Lung (tissue), 12 donors: Measurements from ENCODE around the gene EDAR. TPM values are rescaled to one million over a fixed set of nuclear protein-coding genes. Genes with fewer than 3 reads are reported as not detected.

Experiments used
- ATAC-seq: fragments of 200-7000 bp; cut with Tn5 transposase; one replicate; pipeline ENCODE4 v1.9.1; 2020; ENCODE audit warnings: moderate number of reproducible peaks; ENCODE audit not compliant: insufficient read depth, low FRiP score
- DNase-seq, 3 donors: peaks; one replicate each; pipeline ENCODE4 v3.0.0-alpha.2; 2013 to 2017
- H3K27ac ChIP-seq, 2 donors: one replicate each; pipeline ENCODE4 v1.5.1; 2013; ENCODE audit warnings: mild to moderate bottlenecking in 2 of 2, moderate library complexity in 2 of 2, control low read depth in 1 of 2, inconsistent platforms in 1 of 2, low read depth in 1 of 2, low read length in 1 of 2
- H3K27me3 ChIP-seq, 3 donors: one replicate each; pipeline ENCODE4 v1.5.1; 2013; ENCODE audit warnings: low read length in 2 of 3; ENCODE audit not compliant: control insufficient read depth in 3 of 3, insufficient read depth in 3 of 3
- H3K36me3 ChIP-seq, 4 donors: one replicate each; pipeline ENCODE4 v1.5.1; 2013; ENCODE audit warnings: low read length in 4 of 4, mild to moderate bottlenecking in 1 of 4, moderate library complexity in 1 of 4; ENCODE audit not compliant: control insufficient read depth in 4 of 4, insufficient read depth in 4 of 4
- H3K4me1 ChIP-seq, 5 donors: one replicate each; pipeline ENCODE4 v1.5.1; 2013; ENCODE audit warnings: low read length in 5 of 5, mild to moderate bottlenecking in 2 of 5, moderate library complexity in 1 of 5; ENCODE audit not compliant: control insufficient read depth in 5 of 5, insufficient read depth in 5 of 5
- H3K4me3 ChIP-seq: one replicate; pipeline ENCODE4 v1.5.1; 2013; ENCODE audit warnings: mild to moderate bottlenecking, control low read depth, moderate library complexity
- H3K9ac ChIP-seq, 2 donors: one replicate each; pipeline ENCODE4 v1.5.1; 2013; ENCODE audit warnings: low read length in 2 of 2, control low read depth in 1 of 2; ENCODE audit not compliant: insufficient read depth in 1 of 2
- H3K9me3 ChIP-seq, 4 donors: one replicate each; pipeline ENCODE4 v1.5.1; 2013; ENCODE audit warnings: low read length in 3 of 4, mild to moderate bottlenecking in 1 of 4, moderate library complexity in 1 of 4; ENCODE audit not compliant: control insufficient read depth in 4 of 4, insufficient read depth in 3 of 4
- WGBS, 2 donors: extraction: QIAGEN DNeasy Blood & Tissue Kit; methylation state at CpG; one replicate each; pipeline ENCODE4 v1.1.7; 2013; 5-methylcytosine and 5-hydroxymethylcytosine counted together
- polyA plus RNA-seq, 2 donors: library from polyadenylated mRNA; stranded (reverse); fragments of 200-250 nt; gene quantifications; one replicate each; pipeline ENCODE4 v1.2.1, GENCODE V29; 2013
- total RNA-seq, 2 donors: library from RNA; depleted of rRNA in 1 of 2; stranded (reverse); fragments of >200 nt in 1 of 2; gene quantifications; one replicate each; pipeline ENCODE4 v1.2.1, GENCODE V29; 2014 to 2021
- TF ChIP-seq, protein P1 (sequence below): IDR thresholded peaks from 2 replicates; pipeline ENCODE4 v1.5.1; 2012; ENCODE audit warnings: mild to moderate bottlenecking; ENCODE audit errors: control extremely low read depth, extremely low read depth
- donor health status: control.
- donor health status: control.
- donor health status: Bipolar disorder and iron deficiency.
- donor health status: healthy.
- donor health status: DM: yes; HTN: yes; CAD: no.

EDAR gene
- total and polyA plus RNA-seq, 4 donors, result 0.02 to 0.37 (median 0.10) TPM; not detected in 1

DNA sequence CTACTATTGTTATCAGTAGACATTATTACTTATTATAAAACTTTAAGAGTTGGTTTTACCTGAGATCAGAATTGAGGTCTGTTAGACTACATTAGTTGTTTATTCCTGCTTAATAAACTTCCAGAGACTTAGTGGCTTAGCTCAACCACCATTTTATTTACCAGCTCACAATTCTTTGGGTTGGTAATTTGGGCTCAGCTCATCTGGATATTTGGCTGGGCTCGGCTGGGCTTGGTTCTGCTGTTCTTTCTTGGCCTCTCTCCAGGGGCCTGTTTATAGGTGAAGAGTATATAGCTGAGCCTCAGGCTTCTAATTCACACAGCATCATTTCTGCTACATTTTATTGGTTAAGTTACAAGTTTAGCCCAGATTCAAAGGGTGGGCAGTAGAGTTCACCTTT is 134.5 kb downstream of the EDAR start:
- TF ChIP-seq, protein P1, sequence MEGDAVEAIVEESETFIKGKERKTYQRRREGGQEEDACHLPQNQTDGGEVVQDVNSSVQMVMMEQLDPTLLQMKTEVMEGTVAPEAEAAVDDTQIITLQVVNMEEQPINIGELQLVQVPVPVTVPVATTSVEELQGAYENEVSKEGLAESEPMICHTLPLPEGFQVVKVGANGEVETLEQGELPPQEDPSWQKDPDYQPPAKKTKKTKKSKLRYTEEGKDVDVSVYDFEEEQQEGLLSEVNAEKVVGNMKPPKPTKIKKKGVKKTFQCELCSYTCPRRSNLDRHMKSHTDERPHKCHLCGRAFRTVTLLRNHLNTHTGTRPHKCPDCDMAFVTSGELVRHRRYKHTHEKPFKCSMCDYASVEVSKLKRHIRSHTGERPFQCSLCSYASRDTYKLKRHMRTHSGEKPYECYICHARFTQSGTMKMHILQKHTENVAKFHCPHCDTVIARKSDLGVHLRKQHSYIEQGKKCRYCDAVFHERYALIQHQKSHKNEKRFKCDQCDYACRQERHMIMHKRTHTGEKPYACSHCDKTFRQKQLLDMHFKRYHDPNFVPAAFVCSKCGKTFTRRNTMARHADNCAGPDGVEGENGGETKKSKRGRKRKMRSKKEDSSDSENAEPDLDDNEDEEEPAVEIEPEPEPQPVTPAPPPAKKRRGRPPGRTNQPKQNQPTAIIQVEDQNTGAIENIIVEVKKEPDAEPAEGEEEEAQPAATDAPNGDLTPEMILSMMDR, result no peak
- whole genome bisulfite sequencing, 2 donors, result 74 to 92% methylated on average over 1 of the region's 1 CpG
- H3K27me3 ChIP-seq, result no peaks in the 10 kb centered on the region
- ATAC-seq (no peak), DNase-seq (no peak)
- H3K27ac ChIP-seq, result no peak overlapping the region
- no peaks in the 10 kb centered on the region for H3K4me1 ChIP-seq
- no peak overlapping the region for H3K9ac ChIP-seq
- H3K4me3 ChIP-seq, result no peak overlapping the region
- peaks cover 0 to 14% (median 4%) of the 10 kb centered on the region in 4 donors for H3K36me3 ChIP-seq
- H3K9me3 ChIP-seq, result no peaks in the 10 kb centered on the region

- no peak for DNase-seq
- no peak for ATAC-seq
- Histone ChIP-seq H3K4me3 (no peak overlapping the region), H3K4me1 (no peaks in the 10 kb centered on the region), H3K27ac (no peak overlapping the region), H3K36me3 (peaks cover 0 to 16% (median 4%) of the 10 kb centered on the region in 4 donors), H3K27me3 (no peaks in the 10 kb centered on the region), H3K9ac (no peak overlapping the region), H3K9me3 (no peaks in the 10 kb centered on the region)
- WGBS, 2 donors, result 90 to 96% methylated on average over 2 of the region's 2 CpGs
- TF ChIP-seq, protein P1, result no peak
Observed at GRCh38 chr2:108853421-108853820, 135.6 kb downstream of the EDAR start.

DNA sequence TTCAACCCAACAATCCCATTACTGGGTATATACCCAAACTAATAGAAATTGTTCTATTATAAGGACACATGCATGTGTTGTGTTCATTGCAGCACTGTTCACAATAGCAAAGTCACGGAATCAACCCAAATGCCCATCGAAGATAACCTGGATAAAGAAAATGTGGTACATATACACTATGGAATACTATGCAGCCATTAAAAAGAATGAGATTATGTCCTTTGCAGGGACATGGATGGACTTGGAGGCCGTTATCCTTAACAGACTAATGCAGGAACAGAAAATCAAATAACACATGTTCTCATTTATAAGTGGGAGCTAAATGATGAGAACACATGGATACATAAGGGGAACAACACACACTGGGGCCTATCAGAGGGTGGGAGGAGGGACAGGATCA is 136.6 kb downstream of the EDAR start:
- no peak overlapping the region for H3K4me3 ChIP-seq
- ATAC-seq (no peak), DNase-seq (no peak)
- peaks cover 0 to 16% (median 4%) of the 10 kb centered on the region in 4 donors for H3K36me3 ChIP-seq
- H3K27ac ChIP-seq, result no peak overlapping the region
- TF ChIP-seq, protein P1, result no peak
- H3K27me3 ChIP-seq, result no peaks in the 10 kb centered on the region
- no peaks in the 10 kb centered on the region for H3K4me1 ChIP-seq
- H3K9ac ChIP-seq, result no peak overlapping the region
- WGBS, 2 donors, result 96 to 99% methylated on average over 3 of the region's 3 CpGs
- H3K9me3 ChIP-seq, result no peaks in the 10 kb centered on the region

GRCh38 chr2:108847000-108847399 is 142.0 kb downstream of the EDAR start:
- Histone ChIP-seq H3K9me3 (no peaks in the 10 kb centered on the region), H3K4me1 (no peaks in the 10 kb centered on the region), H3K27me3 (no peaks in the 10 kb centered on the region), H3K9ac (no peak overlapping the region), H3K36me3 (peaks cover 0 to 12% (median 5%) of the 10 kb centered on the region in 4 donors), H3K4me3 (no peak overlapping the region), H3K27ac (no peak overlapping the region)
- 94 to 95% methylated on average over 1 of the region's 1 CpG for WGBS, 2 donors
- TF ChIP-seq, protein P1, result no peak
- ATAC-seq (no peak), DNase-seq (no peak)
